AG04450 (cell line): ENCODE measurements around the gene KRT39. TPM values are rescaled to one million over a fixed set of nuclear protein-coding genes. Genes with fewer than 3 reads are reported as not detected.
A peak's percentile ranks its signal among the peaks of the same experiment; 100 is the strongest.

Experiments used
- CTCF ChIA-PET: fragments of 300-600, 350-600 bp; formaldehyde crosslinking; extraction: SDS; loops from one replicate; lab custom pipeline; 2022; ENCODE audit warnings: antibody characterized with exemption, inconsistent platforms; lab: Charles Lee
- POLR2A ChIA-PET: fragments of 350-600 bp; formaldehyde crosslinking; extraction: SDS; loops from one replicate; lab custom pipeline; 2021; ENCODE audit warnings: antibody characterized with exemption, inconsistent platforms; lab: Yijun Ruan, JAX
- DNase-seq: peaks from one replicate; pipeline ENCODE4 v3.0.0-alpha.2; 2011; ENCODE audit warnings: low read depth, low spot score
- H3K27ac ChIP-seq: one replicate; pipeline ENCODE4 v1.5.1; 2012; ENCODE audit warnings: low read depth, low read length, control low read depth
- H3K27me3 ChIP-seq: one replicate; pipeline ENCODE4 v1.6.0; 2012; ENCODE audit warnings: low read length; ENCODE audit not compliant: control insufficient read depth, insufficient read depth
- H3K4me3 ChIP-seq: 2 replicates; pipeline ENCODE4 v1.5.1; 2011; ENCODE audit warnings: mild to moderate bottlenecking, low read depth, low read length, control low read depth
- H3K9me3 ChIP-seq: 2 replicates; pipeline ENCODE4 v1.5.1; 2012; ENCODE audit warnings: low read length; ENCODE audit not compliant: control insufficient read depth, insufficient read depth
- CTCF ChIP-seq: IDR thresholded peaks from 2 replicates; pipeline ENCODE4 v1.5.1; 2011; ENCODE audit warnings: low read depth, low read length, control low read depth, inconsistent platforms
- polyA plus RNA-seq: library from polyadenylated mRNA; depleted of rRNA; stranded (reverse); fragments of >200 nt; gene quantifications from 2 replicates; pipeline ENCODE4 v1.2.3, GENCODE V29; 2011; rRNA removed
- small RNA-seq: library from RNA; depleted of rRNA; stranded (forward); fragments of <200 nt; gene quantifications from one replicate; pipeline ENCODE3, GENCODE V24; 2012; ENCODE audit warnings: low read depth; ENCODE audit not compliant: insufficient read length

KRT39 gene
- polyA plus RNA-seq, 1 experiment = 0.11 TPM

GRCh38 chr17:40909351-40909750, 57.4 kb downstream of the KRT39 start:
- Histone ChIP-seq H3K4me3 (no peak overlapping the region), H3K27ac (peak overlapping the region; percentile 89), H3K9me3 (no peaks in the 10 kb centered on the region), H3K27me3 (no peaks in the 10 kb centered on the region)
- CTCF ChIA-PET = interaction anchor here (0.6 to 8.2 kb wide), 15 partner anchors 38 to 756 kb away, joined by 3 to 93 read pairs (median 4); no protein-coding TSS in a partner anchor
- TF ChIP-seq CTCF = peak; percentile 85
- POLR2A ChIA-PET = interaction anchor here (0.8 to 1.4 kb wide), 2 partner anchors 48 to 639 kb away, joined by 4 to 5 read pairs; no protein-coding TSS in a partner anchor
- DNase-seq = peak; percentile 92

Small RNA genes lying within 50 kb of the gene (small RNA-seq; reads per million reads assigned to genes)
- gene KRTAP3-4P = not detected

Other genes with a start within 250 kb of the KRT39 start
- gene KRT25, start 211.6 kb downstream of the KRT39 start, polyA plus RNA-seq = not detected in 2 replicates
- gene KRT26, start 194.7 kb downstream of the KRT39 start, polyA plus RNA-seq = not detected in 2 replicates
- not detected in 2 replicates for gene KRT27, start 184.4 kb downstream of the KRT39 start, polyA plus RNA-seq
- not detected in 2 replicates for gene KRT28, start 167.0 kb downstream of the KRT39 start, polyA plus RNA-seq
- 35.4 and 35.8 TPM in 2 replicates for gene KRT10, start 144.3 kb downstream of the KRT39 start, polyA plus RNA-seq
- not detected in 2 replicates for gene KRT12, start 99.7 kb downstream of the KRT39 start, polyA plus RNA-seq
- gene KRT20, start 81.7 kb downstream of the KRT39 start, polyA plus RNA-seq = not detected in 2 replicates
- 0.06 TPM in 1 of 2 replicates, not detected in the other for gene KRT23, start 29.3 kb downstream of the KRT39 start, polyA plus RNA-seq
- not detected in 2 replicates for gene KRT40, start 17.4 kb upstream of the KRT39 start, polyA plus RNA-seq
- gene KRTAP3-3, start 27.2 kb upstream of the KRT39 start, polyA plus RNA-seq = not detected in 2 replicates
- gene KRTAP3-2, start 33.0 kb upstream of the KRT39 start, polyA plus RNA-seq = not detected in 2 replicates
- not detected in 2 replicates for gene KRTAP3-1, start 42.2 kb upstream of the KRT39 start, polyA plus RNA-seq
- 16.9 and 20.2 TPM in 2 replicates for gene KRTAP1-5, start 60.3 kb upstream of the KRT39 start, polyA plus RNA-seq
- gene KRTAP1-4, start 63.2 kb upstream of the KRT39 start, polyA plus RNA-seq = not detected in 2 replicates
- not detected in 2 replicates for gene KRTAP1-3, start 67.9 kb upstream of the KRT39 start, polyA plus RNA-seq
- gene KRTAP1-1, start 74.5 kb upstream of the KRT39 start, polyA plus RNA-seq = 0.19 and 0.27 TPM in 2 replicates
- gene KRTAP2-1, start 80.4 kb upstream of the KRT39 start, polyA plus RNA-seq = not detected in 2 replicates
- gene KRTAP2-2, start 88.3 kb upstream of the KRT39 start, polyA plus RNA-seq = not detected in 2 replicates
- 1.3 and 2.5 TPM in 2 replicates for gene KRTAP2-3, start 93.2 kb upstream of the KRT39 start, polyA plus RNA-seq
- not detected in 2 replicates for gene KRTAP2-4, start 98.9 kb upstream of the KRT39 start, polyA plus RNA-seq
- not detected in 2 replicates for gene KRTAP4-7, start 117.2 kb upstream of the KRT39 start, polyA plus RNA-seq
- not detected in 2 replicates for gene KRTAP4-8, start 131.2 kb upstream of the KRT39 start, polyA plus RNA-seq
- not detected in 2 replicates for gene KRTAP4-16, start 135.3 kb upstream of the KRT39 start, polyA plus RNA-seq
- gene KRTAP4-9, start 138.4 kb upstream of the KRT39 start, polyA plus RNA-seq = not detected in 2 replicates
- not detected in 2 replicates for gene KRTAP4-11, start 151.4 kb upstream of the KRT39 start, polyA plus RNA-seq
- gene KRTAP4-12, start 157.2 kb upstream of the KRT39 start, polyA plus RNA-seq = not detected in 2 replicates
- not detected in 2 replicates for gene KRTAP4-6, start 173.6 kb upstream of the KRT39 start, polyA plus RNA-seq
- gene KRTAP4-5, start 182.9 kb upstream of the KRT39 start, polyA plus RNA-seq = not detected in 2 replicates
- gene KRTAP4-4, start 193.8 kb upstream of the KRT39 start, polyA plus RNA-seq = not detected in 2 replicates
- gene KRTAP4-3, start 201.3 kb upstream of the KRT39 start, polyA plus RNA-seq = not detected in 2 replicates
- gene KRTAP4-2, start 211.3 kb upstream of the KRT39 start, polyA plus RNA-seq = not detected in 2 replicates
- not detected in 2 replicates for gene KRTAP4-1, start 218.0 kb upstream of the KRT39 start, polyA plus RNA-seq
- not detected in 2 replicates for gene KRTAP9-1, start 222.9 kb upstream of the KRT39 start, polyA plus RNA-seq